Caco-2 (cell line): ENCODE results near the gene ADGRG7. TPM values are rescaled to one million over a fixed set of nuclear protein-coding genes. Genes with fewer than 3 reads are reported as not detected.

Source experiments
- Bru-seq: library from RNA; stranded (reverse); fragments of 400-500 nt; gene quantifications from one replicate; lab custom pipeline; 2021; lab: Mats Ljungman, UMichigan
- BruChase-seq, 2 experiments: library from RNA; stranded (reverse); fragments of 400-500 nt; gene quantifications; one replicate each; lab custom pipeline; 2021; lab: Mats Ljungman, UMichigan
- BruUV-seq: library from RNA; stranded (reverse); fragments of 400-500 nt; replicated peaks from 2 replicates; lab custom pipeline; 2021; lab: Mats Ljungman, UMichigan
- CTCF ChIA-PET: fragments of 300-600 bp; sonication (Branson Sonifier 250); formaldehyde crosslinking; loops from one replicate; lab custom pipeline; 2022; ENCODE audit warnings: antibody characterized with exemption; lab: Charles Lee
- POLR2A ChIA-PET: fragments of 300-600 bp; sonication (Branson Sonifier 250); formaldehyde crosslinking; loops from one replicate; lab custom pipeline; 2022; ENCODE audit warnings: antibody characterized with exemption; lab: Charles Lee
- DNase-seq, 2 experiments: peaks; one replicate each; pipeline versions ENCODE4 v3.0.0 to v3.0.0-alpha.2; 2020 to 2022
- H3K27me3 ChIP-seq: replicated peaks from 2 replicates; pipeline ENCODE4 v1.6.0; 2011; ENCODE audit warnings: low read length; ENCODE audit not compliant: control insufficient read depth, insufficient read depth
- H3K36me3 ChIP-seq: 2 replicates; pipeline ENCODE4 v1.5.1; 2011; ENCODE audit warnings: low read length; ENCODE audit not compliant: control insufficient read depth, insufficient read depth
- H3K4me1 ChIP-seq: fragments of 250-450 bp; sonication (Bioruptor Pico); 2 replicates; pipeline ENCODE4 v1.5.1; 2020; ENCODE audit warnings: mild to moderate bottlenecking
- H3K4me3 ChIP-seq: 2 replicates; pipeline ENCODE4 v1.5.1; 2011; ENCODE audit warnings: low read depth, mild to moderate bottlenecking, control low read depth, low read length
- H3K9me3 ChIP-seq: fragments of 250-450 bp; sonication (Bioruptor Pico); 2 replicates; pipeline ENCODE4 v1.5.1; 2020; ENCODE audit warnings: mild to moderate bottlenecking, moderate library complexity
- H3K27ac Mint-ChIP-seq: one replicate; pipeline ENCODE4 v1.8.0; 2022; ENCODE audit warnings: mixed read lengths; ENCODE audit not compliant: unreplicated experiment
- H3K27me3 Mint-ChIP-seq: one replicate; pipeline ENCODE4 v1.8.0; 2022; ENCODE audit warnings: mixed read lengths; ENCODE audit not compliant: insufficient read depth, unreplicated experiment
- H3K36me3 Mint-ChIP-seq: one replicate; pipeline ENCODE4 v1.8.0; 2022; ENCODE audit warnings: mild to moderate bottlenecking, mixed read lengths; ENCODE audit not compliant: insufficient read depth, unreplicated experiment
- H3K4me1 Mint-ChIP-seq: one replicate; pipeline ENCODE4 v1.8.0; 2022; ENCODE audit warnings: low read depth, mixed read lengths; ENCODE audit not compliant: unreplicated experiment
- H3K4me3 Mint-ChIP-seq: one replicate; pipeline ENCODE4 v1.8.0; 2022; ENCODE audit warnings: mild to moderate bottlenecking, moderate library complexity, mixed read lengths; ENCODE audit not compliant: unreplicated experiment
- H3K9me3 Mint-ChIP-seq: one replicate; pipeline ENCODE4 v1.8.0; 2022; ENCODE audit warnings: mixed read lengths; ENCODE audit not compliant: unreplicated experiment
- CTCF ChIP-seq, 2 experiments: fragments of 200-600 bp in 1 of 2; IDR thresholded peaks; 1 replicate in 1 of 2; 2 replicates in 1 of 2; pipeline versions ENCODE4 v1.5.1 to v1.8.0; 2011 to 2022; ENCODE audit warnings: antibody characterized with exemption in 1 of 2, control low read depth in 1 of 2, inconsistent platforms in 1 of 2, low read depth in 1 of 2, low read length in 1 of 2, mild to moderate bottlenecking in 1 of 2, moderate library complexity in 1 of 2; ENCODE audit not compliant: insufficient read depth in 1 of 2, severe bottlenecking in 1 of 2, unreplicated experiment in 1 of 2
- intact Hi-C: fragments of 100-400 bp; cut with micrococcal nuclease; formaldehyde crosslinking; loops from one replicate; pipeline ENCODE4 v1.10.0; 2022; ENCODE audit not compliant: unreplicated experiment
- long read RNA-seq: library from polyadenylated mRNA; stranded (forward); transcript quantifications from one replicate; pipeline ENCODE4 v2.0.0, GENCODE V29; 2022
- total RNA-seq: library from RNA; stranded (reverse); gene quantifications from 2 replicates; pipeline ENCODE4 v1.2.3, GENCODE V29; 2022

The ADGRG7 gene
- total RNA-seq (2.9 and 4.2 TPM in 2 replicates), Bru-seq, nascent RNA (percentile 44 among the genes with signal in this experiment), BruChase-seq, experiment 1, labeled RNA remaining after a 2-hour chase (percentile 40 among the genes with signal in this experiment), BruChase-seq, experiment 2, labeled RNA remaining after a 6-hour chase (percentile 37 among the genes with signal in this experiment)
- long read RNA-seq, partial matches to known transcripts: 0 of 2 reads
- long read RNA-seq, other reads (novel, unspliced or antisense): 0 of 2 reads

GRCh38 chr3:100609305-100609704 is at the start of gene ADGRG7:
ADGRG7 (plus strand) TSS chr3:100609601; CDS start chr3:100609857, 256 bp downstream.
- no peaks in the 10 kb centered on the region for H3K36me3 ChIP-seq
- H3K27me3 ChIP-seq: no peaks in the 10 kb centered on the region
- no peak for TF ChIP-seq CTCF (IDR thresholded peaks at IDR 0.05; ENCODE audit: insufficient read depth in 1 of 2, low read depth in 1 of 2, low read length in 1 of 2, severe bottlenecking in 1 of 2, unreplicated experiment in 1 of 2)
- no TSS peak for BruUV-seq
- no peaks in the 10 kb centered on the region for H3K9me3 ChIP-seq
- intact Hi-C loops: no loop called here
- Mint-ChIP-seq H3K27me3 (no peaks in the 10 kb centered on the region), H3K4me3 (peak within 1 kb of the TSS; percentile 45), H3K9me3 (no peaks in the 10 kb centered on the region), H3K4me1 (peaks cover 27% of the 10 kb centered on the region), H3K27ac (peak within 1 kb of the TSS; percentile 16), H3K36me3 (no peaks in the 10 kb centered on the region)
- POLR2A ChIA-PET: no interaction called here
- no peaks in the 10 kb centered on the region for H3K4me1 ChIP-seq
- CTCF ChIA-PET: no interaction called here
- H3K4me3 ChIP-seq: peak within 1 kb of the TSS; percentile 16; the same call in 1 of the 2 replicates
- no peak for DNase-seq

- no peaks in the 10 kb centered on the region for H3K9me3 ChIP-seq
- H3K27ac Mint-ChIP-seq: no peak overlapping the region
These were observed 49.0 kb upstream of the ADGRG7 start for GRCh38 chr3:100560426-100560825.

More at GRCh38 chr3:100560426-100560825, 49.0 kb upstream of the ADGRG7 start:
- Histone ChIP-seq H3K36me3 (no peaks in the 10 kb centered on the region), H3K4me3 (no peak overlapping the region), H3K27me3 (no peaks in the 10 kb centered on the region), H3K4me1 (no peaks in the 10 kb centered on the region)
- no peaks in the 10 kb centered on the region for H3K36me3 Mint-ChIP-seq
- H3K4me1 Mint-ChIP-seq: no peaks in the 10 kb centered on the region
- TF ChIP-seq CTCF (IDR thresholded peaks at IDR 0.05; ENCODE audit: insufficient read depth in 1 of 2, low read depth in 1 of 2, low read length in 1 of 2, severe bottlenecking in 1 of 2, unreplicated experiment in 1 of 2): no peak
- no peaks in the 10 kb centered on the region for H3K9me3 Mint-ChIP-seq
- intact Hi-C loops: no loop called here
- H3K27me3 Mint-ChIP-seq: no peaks in the 10 kb centered on the region
- H3K4me3 Mint-ChIP-seq: no peak overlapping the region
- ChIA-PET POLR2A (no interaction called here), CTCF (no interaction called here)
- no peak for DNase-seq
- BruUV-seq: no TSS peak
